A172 (cell line): Measurements from ENCODE around the gene TP53I11. TPM values are rescaled to one million over a fixed set of nuclear protein-coding genes. Genes with fewer than 3 reads are reported as not detected.

Experiments used
- DNase-seq: peaks from one replicate; pipeline ENCODE4 v3.0.0-alpha.2; 2015; ENCODE audit warnings: low spot score
- total RNA-seq: library from RNA; depleted of rRNA; stranded (reverse); fragments of >200 nt; shearing (Covaris generic); gene quantifications from 2 replicates; pipeline ENCODE4 v1.2.3, GENCODE V29; 2014

Gene TP53I11
- total RNA-seq, 1 experiment from 2014 or later = 23.7 TPM

- no peak for DNase-seq
These were observed 10.3 kb downstream of the TP53I11 start for GRCh38 chr11:44940404-44940803.

GRCh38 chr11:44939673-44940395 is 10.8 kb downstream of the TP53I11 start:
- no peak for DNase-seq

GRCh38 chr11:44938066-44938691 is 12.5 kb downstream of the TP53I11 start:
- DNase-seq = no peak

DNA sequence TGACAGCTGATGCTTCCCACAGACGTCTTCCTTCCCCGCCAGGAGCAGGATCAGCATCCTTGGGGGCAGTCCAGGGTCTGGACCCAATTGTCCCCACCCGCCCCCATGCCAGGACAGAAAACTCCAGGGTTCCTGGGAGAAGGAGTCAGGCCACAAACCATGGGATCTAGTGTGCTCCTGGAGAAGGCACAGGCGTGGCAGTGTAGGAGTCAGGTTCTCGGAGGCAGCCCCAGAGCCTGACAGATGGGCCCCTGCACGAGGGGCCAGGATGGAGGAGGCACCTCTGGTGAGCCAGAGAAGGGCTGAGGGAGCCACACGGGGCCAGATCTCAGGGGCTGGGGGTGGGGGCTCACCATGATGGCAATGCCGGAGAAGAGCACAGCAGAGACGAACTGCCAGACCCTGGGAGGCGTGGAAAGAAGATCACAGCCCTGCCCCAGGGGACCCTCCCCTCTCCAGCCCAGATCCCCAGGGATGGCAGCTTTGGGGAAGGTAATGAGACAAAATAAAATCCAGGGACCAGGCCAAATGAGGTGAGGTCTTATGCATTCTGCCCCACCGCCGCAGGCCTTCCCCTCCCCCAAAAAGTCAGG is 13.6 kb downstream of the TP53I11 start:
- DNase-seq = no peak

GRCh38 chr11:44936525-44936924 is 14.2 kb downstream of the TP53I11 start:
- peak; percentile 64 for DNase-seq

GRCh38 chr11:44934735-44935250 is 15.9 kb downstream of the TP53I11 start:
- DNase-seq = no peak

DNA sequence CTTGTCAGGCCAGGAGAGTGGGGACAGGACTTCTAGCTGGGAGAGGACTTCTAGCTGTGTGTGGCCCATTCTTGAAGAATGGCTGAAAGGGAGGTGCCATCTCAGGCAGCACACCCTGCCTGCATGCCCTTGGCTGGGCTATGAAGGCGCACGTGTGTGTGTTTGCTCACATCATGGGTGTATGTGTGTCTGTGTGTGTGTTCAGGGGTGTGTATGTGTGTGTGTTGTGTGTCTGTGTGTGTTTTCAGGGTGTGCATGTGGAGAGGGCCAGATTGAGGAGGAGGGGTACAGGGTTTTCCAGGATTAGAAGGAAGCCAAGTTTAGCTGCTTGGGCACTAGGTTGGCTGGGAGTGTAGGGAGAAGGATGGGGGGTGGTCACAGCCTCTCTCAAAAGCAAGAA is 16.6 kb downstream of the TP53I11 start:
- DNase-seq = no peak

- no peak for DNase-seq
These were observed 19.2 kb downstream of the TP53I11 start for GRCh38 chr11:44931466-44931865.

- DNase-seq = no peak
These were observed 19.9 kb downstream of the TP53I11 start for GRCh38 chr11:44930588-44931302.

DNA sequence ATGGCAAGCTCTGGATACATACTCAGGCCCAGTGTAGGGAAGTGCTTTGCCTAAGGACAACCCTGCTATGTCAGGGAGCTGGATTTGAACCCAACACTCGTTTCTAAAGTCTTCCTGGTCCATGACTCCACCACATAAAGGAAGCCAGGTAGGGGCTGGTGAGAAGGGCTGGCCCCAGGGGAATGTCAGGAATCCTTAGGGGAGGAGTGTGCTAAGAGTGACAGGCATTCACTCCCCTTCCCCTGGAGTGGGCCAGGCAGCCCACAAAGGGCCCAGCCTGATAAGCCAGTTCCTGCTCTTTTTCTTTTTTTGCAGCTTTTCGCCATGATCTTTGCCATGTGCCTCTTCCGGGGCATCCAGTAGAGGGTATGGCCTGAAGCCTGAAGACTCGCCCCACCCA is 21.9 kb downstream of the TP53I11 start:
- no peak for DNase-seq

GRCh38 chr11:44928144-44928543 is 22.5 kb downstream of the TP53I11 start:
- DNase-seq = no peak

- peak; percentile 59 for DNase-seq
These were observed 23.5 kb downstream of the TP53I11 start for GRCh38 chr11:44927174-44927661.

- DNase-seq = no peak
These were observed 24.6 kb downstream of the TP53I11 start for GRCh38 chr11:44926036-44926435.

DNA sequence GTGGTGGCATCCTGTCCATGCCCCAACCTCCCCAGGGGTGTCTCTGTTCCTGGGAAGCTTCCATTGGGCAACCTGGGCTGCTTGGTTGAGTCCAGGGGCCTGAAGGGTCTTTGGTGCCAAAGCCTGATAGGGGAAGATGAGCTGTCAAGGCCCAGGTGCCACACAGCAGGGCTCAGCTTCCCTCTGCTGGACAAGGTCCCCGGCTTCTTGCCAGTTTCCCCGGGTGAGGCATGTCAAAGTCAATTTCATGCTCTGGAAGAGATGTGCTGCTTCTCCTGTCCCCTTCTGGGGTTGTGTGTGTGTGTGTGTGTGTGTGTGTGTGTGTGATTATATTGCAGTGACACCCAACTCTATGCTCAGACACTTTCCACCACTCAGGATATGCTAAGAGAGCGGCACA is 26.9 kb downstream of the TP53I11 start:
- no peak for DNase-seq

DNA sequence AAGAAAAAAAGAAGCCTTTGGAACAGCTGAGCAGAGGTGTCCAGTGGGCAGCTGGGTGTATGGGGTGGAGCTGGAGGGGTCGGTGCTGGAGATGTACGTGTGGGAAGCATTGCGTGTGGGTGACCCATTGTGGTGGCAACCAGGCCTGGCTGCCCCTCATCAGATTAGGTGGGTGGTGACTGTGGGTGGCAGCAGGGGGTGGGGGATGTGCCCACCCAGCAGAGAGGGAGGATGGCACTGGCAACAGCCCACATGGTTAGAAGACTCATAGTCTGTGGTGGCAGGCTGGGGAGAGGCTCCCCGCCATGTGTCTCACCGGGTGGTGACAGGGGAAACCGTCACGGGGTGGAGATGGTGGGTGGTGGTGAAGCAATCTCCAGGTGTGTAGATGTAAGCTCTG is 27.6 kb downstream of the TP53I11 start:
- DNase-seq = no peak

DNA sequence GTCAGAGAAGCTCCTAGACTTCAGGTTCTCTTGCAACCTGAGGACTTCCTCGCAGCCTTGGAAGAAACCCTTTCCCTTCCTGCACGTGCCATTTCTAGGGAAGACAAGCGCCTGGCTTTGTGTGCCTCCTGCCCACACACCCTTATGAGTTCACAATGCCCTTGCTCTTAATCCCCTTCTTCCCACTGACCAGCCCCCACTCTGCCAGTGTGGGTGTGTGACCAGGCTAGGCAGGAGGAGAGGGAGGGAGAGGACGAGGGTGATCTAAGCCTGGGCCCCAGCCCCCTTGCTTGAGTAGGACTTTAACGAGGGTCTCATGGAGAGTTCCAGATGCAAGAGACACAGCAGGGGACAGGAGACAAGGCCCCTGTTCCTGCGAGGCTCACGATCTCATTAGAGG is 30.2 kb downstream of the TP53I11 start:
- no peak for DNase-seq

DNA sequence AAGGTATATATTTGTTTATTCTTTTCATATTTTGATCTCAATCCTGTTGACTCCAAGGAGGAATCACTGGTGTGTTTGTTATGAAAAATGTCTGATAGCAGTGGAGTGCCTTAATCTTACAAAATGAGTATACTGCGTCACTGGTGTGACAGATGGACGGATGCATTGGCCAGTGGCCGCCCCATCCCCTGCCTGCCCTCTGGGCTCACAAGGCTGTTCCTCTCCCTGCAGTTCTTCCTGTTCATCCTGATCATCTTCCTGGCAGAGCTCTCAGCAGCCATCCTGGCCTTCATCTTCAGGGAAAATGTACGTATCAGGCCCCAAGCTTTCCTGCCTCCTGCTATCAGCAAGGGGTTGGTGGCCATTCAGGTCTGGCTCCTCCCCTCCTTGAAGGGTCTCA is 32.9 kb downstream of the TP53I11 start:
- no peak for DNase-seq

GRCh38 chr11:44916801-44917385 is 33.8 kb downstream of the TP53I11 start:
- peak; percentile 61 for DNase-seq

DNA sequence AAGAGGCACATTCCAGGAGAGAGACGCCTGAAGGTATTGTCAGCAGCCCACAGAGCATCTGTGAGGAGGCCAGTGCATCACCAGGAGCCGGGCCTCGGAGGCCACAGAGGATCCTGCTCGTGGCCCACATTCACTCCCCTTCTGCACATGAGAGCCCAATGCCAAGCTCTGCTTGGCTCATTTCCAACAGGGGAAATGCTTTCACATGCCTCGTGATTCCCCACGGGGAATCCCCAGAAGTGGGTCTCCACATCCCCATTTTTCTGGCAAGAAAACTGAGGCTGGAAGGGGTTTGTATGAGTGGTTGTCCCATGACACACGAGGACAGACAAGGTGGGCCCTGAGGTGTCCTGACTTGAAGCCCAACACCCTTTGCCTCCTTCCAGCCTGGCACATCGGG is 34.4 kb downstream of the TP53I11 start:
- DNase-seq = no peak

GRCh38 chr11:44915621-44916020 is 35.1 kb downstream of the TP53I11 start:
- no peak for DNase-seq

- no peak for DNase-seq
These were observed 35.7 kb downstream of the TP53I11 start for GRCh38 chr11:44915004-44915403.

DNA sequence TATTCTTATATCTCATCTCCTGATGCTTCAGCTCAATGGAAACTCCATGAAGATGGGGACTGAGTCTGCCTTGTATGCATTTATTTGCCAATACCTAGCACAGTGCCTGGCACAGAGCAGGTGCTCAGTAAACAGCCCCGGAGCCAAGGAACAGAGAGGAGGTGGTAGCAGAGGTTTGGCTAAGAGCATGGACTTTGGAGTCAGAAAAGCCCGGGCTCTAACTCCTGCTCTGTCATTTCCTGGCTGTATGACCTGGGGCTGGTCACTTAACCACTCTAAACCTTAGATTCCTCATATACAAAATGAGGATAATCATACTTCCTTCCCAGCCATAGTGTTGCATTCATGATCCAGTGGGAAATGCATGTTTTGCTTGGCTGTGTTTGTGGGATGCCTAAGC is 36.6 kb downstream of the TP53I11 start:
- DNase-seq = no peak
